M059J (cell line): Measurements from ENCODE around the gene NEURL2. TPM values are rescaled to one million over a fixed set of nuclear protein-coding genes. Genes with fewer than 3 reads are reported as not detected.

Experiments used
- DNase-seq: peaks from one replicate; pipeline ENCODE4 v3.0.0-alpha.2; 2012; ENCODE audit warnings: low read depth
- total RNA-seq: library from RNA; depleted of rRNA; stranded (reverse); fragments of >200 nt; shearing (Covaris generic); gene quantifications from 2 replicates; pipeline ENCODE4 v1.2.3, GENCODE V29; 2014; rRNA removed

The NEURL2 gene
- total RNA-seq, 1 experiment from 2014 or later = 3.1 TPM

DNA sequence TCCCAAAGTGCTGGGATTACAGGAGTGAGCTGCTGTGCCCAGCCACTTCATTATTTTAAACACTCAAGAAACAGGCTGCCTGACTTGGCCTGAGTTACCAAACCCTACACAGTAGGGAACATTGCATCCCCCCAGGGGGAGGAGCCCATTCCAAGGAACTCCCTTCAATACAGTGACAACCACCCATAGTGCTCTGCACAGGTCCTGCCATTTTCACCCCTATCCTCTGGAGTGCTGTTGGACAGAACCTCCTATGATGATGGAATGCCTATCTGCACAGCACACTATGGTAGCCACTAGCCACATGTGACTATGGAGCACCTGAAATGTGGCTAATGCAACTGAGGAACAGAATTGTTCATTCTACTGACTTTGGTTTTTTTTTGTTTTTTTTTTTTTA lies 45.6 kb downstream of the NEURL2 start:
- no peak for DNase-seq

- no peak for DNase-seq
Measured at GRCh38 chr20:45843506-45843905, 47.5 kb downstream of the NEURL2 start.

GRCh38 chr20:45842169-45842812 lies 48.7 kb downstream of the NEURL2 start:
- peak; percentile 58 for DNase-seq

- no peak for DNase-seq
Measured at GRCh38 chr20:45841407-45842129, 49.4 kb downstream of the NEURL2 start.

- DNase-seq = no peak
Measured at GRCh38 chr20:45840700-45841198, 50.3 kb downstream of the NEURL2 start.

Other genes with a start within 250 kb of the NEURL2 start
- not detected in 2 replicates for gene WFDC11, start 221.0 kb downstream of the NEURL2 start, total RNA-seq
- gene WFDC13, start 189.2 kb downstream of the NEURL2 start, total RNA-seq = not detected in 2 replicates
- not detected in 2 replicates for gene WFDC10B, start 186.2 kb downstream of the NEURL2 start, total RNA-seq
- gene SPINT4, start 168.9 kb downstream of the NEURL2 start, total RNA-seq = not detected in 2 replicates
- 0.42 TPM in 1 of 2 replicates, not detected in the other for gene WFDC3, start 99.3 kb downstream of the NEURL2 start, total RNA-seq
- 50.2 and 57.6 TPM in 2 replicates for gene DNTTIP1, start 99.3 kb downstream of the NEURL2 start, total RNA-seq
- gene UBE2C, start 78.6 kb downstream of the NEURL2 start, total RNA-seq = 435 and 579 TPM in 2 replicates
- gene TNNC2, start 63.9 kb downstream of the NEURL2 start, total RNA-seq = not detected in 2 replicates
- 35.1 and 35.8 TPM in 2 replicates for gene SNX21, start 57.4 kb downstream of the NEURL2 start, total RNA-seq
- 102 and 117 TPM in 2 replicates for gene ACOT8, start 33.8 kb downstream of the NEURL2 start, total RNA-seq
- gene ZSWIM3, start 33.6 kb downstream of the NEURL2 start, total RNA-seq = 8.6 and 12.0 TPM in 2 replicates
- 11.2 and 19.8 TPM in 2 replicates for gene ZSWIM1, start 10.0 kb downstream of the NEURL2 start, total RNA-seq
- 0.52 TPM in 1 of 2 replicates, not detected in the other for gene SPATA25, start 3.6 kb downstream of the NEURL2 start, total RNA-seq
- gene CTSA, start 127 bp upstream of the NEURL2 start, total RNA-seq = 253 and 328 TPM in 2 replicates
- gene PLTP, start 20.9 kb upstream of the NEURL2 start, total RNA-seq = 9.6 and 13.4 TPM in 2 replicates
- gene PCIF1, start 43.5 kb upstream of the NEURL2 start, total RNA-seq = 11.1 and 14.5 TPM in 2 replicates
- 8.4 and 13.0 TPM in 2 replicates for gene ZNF335, start 81.0 kb upstream of the NEURL2 start, total RNA-seq
- gene MMP9, start 117.7 kb upstream of the NEURL2 start, total RNA-seq = 1.5 and 2.3 TPM in 2 replicates
- gene SLC12A5, start 138.0 kb upstream of the NEURL2 start, total RNA-seq = 0.37 and 1.8 TPM in 2 replicates
- gene NCOA5, start 198.8 kb upstream of the NEURL2 start, total RNA-seq = 20.0 and 24.0 TPM in 2 replicates
- gene CD40, start 227.1 kb upstream of the NEURL2 start, total RNA-seq = not detected in 2 replicates